ENCODE data around the gene FRMD4A.

Gene FRMD4A

DNA sequence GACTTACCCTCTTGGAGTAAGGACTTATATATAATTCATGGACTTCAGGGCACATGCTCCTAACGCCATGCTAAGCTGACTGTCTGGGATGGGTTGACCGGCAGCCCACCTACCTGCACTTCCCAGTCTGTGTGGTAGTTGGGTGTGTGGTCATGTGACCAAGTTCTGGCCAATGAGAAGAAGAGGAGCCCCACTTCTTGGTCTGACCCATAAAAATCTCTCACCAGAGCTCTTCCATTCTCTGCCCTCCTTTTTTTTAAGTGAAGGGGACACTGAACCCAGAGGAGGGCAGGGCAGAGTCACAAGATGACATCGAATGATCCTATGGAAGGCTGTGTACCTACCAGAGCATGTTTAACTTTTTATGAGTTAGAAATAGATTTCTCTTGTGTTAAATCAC, 370.1 kb downstream of the FRMD4A start:
- no peak overlapping the region for H3K27ac ChIP-seq (ENCODE audit: poor library complexity, severe bottlenecking)
- no peaks in the 10 kb centered on the region for H3K4me1 ChIP-seq (ENCODE audit: insufficient read depth, poor library complexity, severe bottlenecking)
- TF ChIP-seq, protein P1, sequence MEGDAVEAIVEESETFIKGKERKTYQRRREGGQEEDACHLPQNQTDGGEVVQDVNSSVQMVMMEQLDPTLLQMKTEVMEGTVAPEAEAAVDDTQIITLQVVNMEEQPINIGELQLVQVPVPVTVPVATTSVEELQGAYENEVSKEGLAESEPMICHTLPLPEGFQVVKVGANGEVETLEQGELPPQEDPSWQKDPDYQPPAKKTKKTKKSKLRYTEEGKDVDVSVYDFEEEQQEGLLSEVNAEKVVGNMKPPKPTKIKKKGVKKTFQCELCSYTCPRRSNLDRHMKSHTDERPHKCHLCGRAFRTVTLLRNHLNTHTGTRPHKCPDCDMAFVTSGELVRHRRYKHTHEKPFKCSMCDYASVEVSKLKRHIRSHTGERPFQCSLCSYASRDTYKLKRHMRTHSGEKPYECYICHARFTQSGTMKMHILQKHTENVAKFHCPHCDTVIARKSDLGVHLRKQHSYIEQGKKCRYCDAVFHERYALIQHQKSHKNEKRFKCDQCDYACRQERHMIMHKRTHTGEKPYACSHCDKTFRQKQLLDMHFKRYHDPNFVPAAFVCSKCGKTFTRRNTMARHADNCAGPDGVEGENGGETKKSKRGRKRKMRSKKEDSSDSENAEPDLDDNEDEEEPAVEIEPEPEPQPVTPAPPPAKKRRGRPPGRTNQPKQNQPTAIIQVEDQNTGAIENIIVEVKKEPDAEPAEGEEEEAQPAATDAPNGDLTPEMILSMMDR (IDR thresholded peaks at IDR 0.05; ENCODE audit: poor library complexity, severe bottlenecking) = no peak
- ATAC-seq (ENCODE audit: low read depth) = no peak
- no peaks in the 10 kb centered on the region for H3K36me3 ChIP-seq (ENCODE audit: low read depth)
- H3K4me3 ChIP-seq (ENCODE audit: severe bottlenecking) = no peak overlapping the region
- no peaks in the 10 kb centered on the region for H3K27me3 ChIP-seq (ENCODE audit: insufficient read depth, poor library complexity, severe bottlenecking)
- DNase-seq (ENCODE audit: low spot score) = no peak
- H3K9me3 ChIP-seq (ENCODE audit: severe bottlenecking) = no peaks in the 10 kb centered on the region

DNA sequence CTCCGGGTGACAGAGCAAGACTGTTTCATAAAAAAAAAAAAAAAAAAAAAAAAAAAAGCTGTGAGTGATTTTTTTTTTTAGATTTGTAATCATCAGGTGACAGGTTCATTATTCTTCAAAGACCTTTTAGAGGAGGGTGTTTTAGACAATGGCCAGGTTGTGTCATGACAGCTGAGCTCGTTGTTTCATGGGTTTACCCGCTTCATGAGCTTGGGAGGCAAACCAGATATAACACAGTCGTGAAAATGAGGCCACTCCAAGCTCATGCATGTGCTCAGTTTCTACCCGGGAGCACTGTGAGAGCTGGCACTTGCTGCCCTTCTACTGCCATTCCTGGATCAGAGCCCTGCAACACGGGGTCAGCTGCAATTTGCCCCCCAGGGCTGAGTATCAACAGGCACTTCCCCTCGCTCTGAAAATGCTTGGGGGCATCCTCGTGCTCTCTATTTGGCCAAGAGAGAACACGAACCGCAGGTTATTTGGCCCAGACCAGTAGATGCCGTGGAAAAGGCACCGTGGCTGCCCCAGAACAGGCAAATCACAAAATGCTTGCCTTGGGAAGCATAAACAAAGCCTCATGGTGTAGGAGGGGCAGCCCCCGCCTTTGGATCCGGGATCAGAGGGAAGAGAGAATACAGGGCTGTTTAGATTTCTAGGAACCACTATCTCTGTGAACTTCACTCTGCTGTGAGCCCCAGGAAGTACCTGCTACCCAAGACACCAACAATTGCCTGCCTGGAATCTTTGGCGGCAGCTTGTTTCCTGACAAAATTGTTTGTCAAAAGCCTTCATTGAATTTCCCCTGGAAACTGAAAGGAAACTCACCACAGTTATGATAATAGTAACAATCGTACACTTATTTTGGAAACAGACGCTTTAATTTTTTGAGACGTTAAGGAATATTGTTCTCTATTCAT, 371.0 kb downstream of the FRMD4A start:
- H3K27ac ChIP-seq (ENCODE audit: poor library complexity, severe bottlenecking) = no peak overlapping the region
- no peaks in the 10 kb centered on the region for H3K36me3 ChIP-seq (ENCODE audit: low read depth)
- ATAC-seq (ENCODE audit: low read depth) = no peak
- H3K4me1 ChIP-seq (ENCODE audit: insufficient read depth, poor library complexity, severe bottlenecking) = no peaks in the 10 kb centered on the region
- no peaks in the 10 kb centered on the region for H3K27me3 ChIP-seq (ENCODE audit: insufficient read depth, poor library complexity, severe bottlenecking)
- DNase-seq (ENCODE audit: low spot score) = no peak
- no peaks in the 10 kb centered on the region for H3K9me3 ChIP-seq (ENCODE audit: severe bottlenecking)
- TF ChIP-seq, protein P1 (IDR thresholded peaks at IDR 0.05; ENCODE audit: poor library complexity, severe bottlenecking) = no peak
- no peak overlapping the region for H3K4me3 ChIP-seq (ENCODE audit: severe bottlenecking)

DNA sequence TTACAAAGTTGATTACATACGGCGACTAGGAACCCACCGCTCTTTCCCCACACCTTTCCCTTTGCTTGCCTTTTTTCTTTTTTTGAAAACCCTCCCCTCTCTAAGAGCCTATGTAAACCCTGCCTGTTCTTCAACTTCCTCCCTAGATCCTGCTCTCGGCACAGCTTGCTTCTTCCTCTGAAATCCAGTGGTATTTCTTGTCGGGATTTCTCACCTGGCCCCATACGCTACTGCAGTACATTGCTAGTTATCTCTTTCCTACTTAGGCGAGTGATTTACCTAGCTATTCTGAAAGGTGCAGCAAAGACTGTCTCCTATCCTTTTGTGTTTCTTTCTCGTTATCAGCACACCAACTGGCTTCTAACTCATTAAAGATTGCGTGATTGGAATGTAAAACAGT, 372.9 kb downstream of the FRMD4A start:
- DNase-seq (ENCODE audit: low spot score) = no peak
- Histone ChIP-seq H3K36me3 (ENCODE audit: low read depth) (no peaks in the 10 kb centered on the region), H3K4me3 (ENCODE audit: severe bottlenecking) (no peak overlapping the region), H3K4me1 (ENCODE audit: insufficient read depth, poor library complexity, severe bottlenecking) (no peaks in the 10 kb centered on the region), H3K27ac (ENCODE audit: poor library complexity, severe bottlenecking) (no peak overlapping the region), H3K9me3 (ENCODE audit: severe bottlenecking) (no peaks in the 10 kb centered on the region), H3K27me3 (ENCODE audit: insufficient read depth, poor library complexity, severe bottlenecking) (no peaks in the 10 kb centered on the region)
- no peak for ATAC-seq (ENCODE audit: low read depth)
- TF ChIP-seq, protein P1 (IDR thresholded peaks at IDR 0.05; ENCODE audit: poor library complexity, severe bottlenecking) = no peak

DNA sequence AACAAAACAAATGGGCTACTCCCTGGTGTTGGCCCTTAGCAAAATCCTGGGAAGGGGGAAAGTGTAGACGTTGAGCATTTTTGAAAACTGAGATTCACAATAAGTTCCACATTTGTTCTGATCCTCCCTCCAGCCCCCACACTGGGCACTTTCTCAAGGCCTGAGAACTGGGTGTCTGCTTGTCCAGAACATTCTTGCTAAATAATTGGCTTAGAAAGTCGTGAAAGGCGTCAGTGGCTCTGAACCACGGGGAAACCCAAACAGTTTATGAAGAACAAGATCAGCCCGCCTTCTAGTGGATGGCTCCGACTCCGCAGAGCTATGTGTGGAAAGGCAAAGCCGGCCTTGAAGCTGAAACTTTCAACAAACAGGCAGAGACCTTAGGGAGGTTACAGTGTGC, 373.9 kb downstream of the FRMD4A start:
- H3K27me3 ChIP-seq (ENCODE audit: insufficient read depth, poor library complexity, severe bottlenecking) = no peaks in the 10 kb centered on the region
- DNase-seq (ENCODE audit: low spot score) = no peak
- TF ChIP-seq, protein P1 (IDR thresholded peaks at IDR 0.05; ENCODE audit: poor library complexity, severe bottlenecking) = no peak
- no peak overlapping the region for H3K27ac ChIP-seq (ENCODE audit: poor library complexity, severe bottlenecking)
- no peak overlapping the region for H3K4me3 ChIP-seq (ENCODE audit: severe bottlenecking)
- H3K9me3 ChIP-seq (ENCODE audit: severe bottlenecking) = no peaks in the 10 kb centered on the region
- no peaks in the 10 kb centered on the region for H3K4me1 ChIP-seq (ENCODE audit: insufficient read depth, poor library complexity, severe bottlenecking)
- ATAC-seq (ENCODE audit: low read depth) = no peak
- H3K36me3 ChIP-seq (ENCODE audit: low read depth) = no peaks in the 10 kb centered on the region
